Suppressor macrophage treated with lipopolysaccharide for 1 hour (primary cell): ENCODE data around the gene MGMT.

Source experiments
- DNase-seq, 3 donors: peaks; one replicate each; pipeline ENCODE4 v3.0.0-alpha.2; 2020 to 2022

Gene MGMT

GRCh38 chr10:129629911-129630310 is 162.9 kb downstream of the MGMT start:
- DNase-seq = no peak

GRCh38 chr10:129631006-129631405 is 164.0 kb downstream of the MGMT start:
- no peak for DNase-seq

- no peak for DNase-seq
Measured at GRCh38 chr10:129631870-129632623, 165.0 kb downstream of the MGMT start.

- no peak for DNase-seq
Measured at GRCh38 chr10:129637010-129637409, 170.0 kb downstream of the MGMT start.

- DNase-seq = no peak
Measured at GRCh38 chr10:129637846-129638245, 170.8 kb downstream of the MGMT start.

- no peak for DNase-seq
Measured at GRCh38 chr10:129641351-129641750, 174.3 kb downstream of the MGMT start.

- DNase-seq = no peak
Measured at GRCh38 chr10:129641982-129642381, 174.9 kb downstream of the MGMT start.

GRCh38 chr10:129642427-129642826 is 175.4 kb downstream of the MGMT start:
- no peak for DNase-seq

- DNase-seq = no peak
Measured at GRCh38 chr10:129643266-129643665, 176.2 kb downstream of the MGMT start.

GRCh38 chr10:129645487-129645886 is 178.4 kb downstream of the MGMT start:
- no peak for DNase-seq

GRCh38 chr10:129646973-129647372 is 179.9 kb downstream of the MGMT start:
- DNase-seq = no peak

- no peak for DNase-seq
Measured at GRCh38 chr10:129647590-129647989, 180.5 kb downstream of the MGMT start.

GRCh38 chr10:129648856-129649255 is 181.8 kb downstream of the MGMT start:
- DNase-seq = no peak

GRCh38 chr10:129652021-129652420 is 185.0 kb downstream of the MGMT start:
- DNase-seq = no peak

- DNase-seq = no peak
Measured at GRCh38 chr10:129652521-129653201, 185.6 kb downstream of the MGMT start.

GRCh38 chr10:129653428-129653827 is 186.4 kb downstream of the MGMT start:
- DNase-seq = no peak

- DNase-seq = no peak
Measured at GRCh38 chr10:129653861-129654260, 186.8 kb downstream of the MGMT start.

GRCh38 chr10:129654461-129654860 is 187.4 kb downstream of the MGMT start:
- no peak for DNase-seq

- no peak for DNase-seq
Measured at GRCh38 chr10:129655007-129655678, 188.1 kb downstream of the MGMT start.

- no peak for DNase-seq
Measured at GRCh38 chr10:129655679-129656031, 188.6 kb downstream of the MGMT start.

- no peak for DNase-seq
Measured at GRCh38 chr10:129656642-129657041, 189.6 kb downstream of the MGMT start.

- no peak for DNase-seq
Measured at GRCh38 chr10:129657297-129658017, 190.4 kb downstream of the MGMT start.

GRCh38 chr10:129658376-129659072 is 191.5 kb downstream of the MGMT start:
- DNase-seq = no peak
